ENCODE results near the gene PPM1G. TPM values are rescaled to one million over a fixed set of nuclear protein-coding genes. Genes with fewer than 3 reads are reported as not detected.

PPM1G gene
- total and polyA plus RNA-seq, 2 experiments from 2014 or later = 183 to 201 TPM

DNA sequence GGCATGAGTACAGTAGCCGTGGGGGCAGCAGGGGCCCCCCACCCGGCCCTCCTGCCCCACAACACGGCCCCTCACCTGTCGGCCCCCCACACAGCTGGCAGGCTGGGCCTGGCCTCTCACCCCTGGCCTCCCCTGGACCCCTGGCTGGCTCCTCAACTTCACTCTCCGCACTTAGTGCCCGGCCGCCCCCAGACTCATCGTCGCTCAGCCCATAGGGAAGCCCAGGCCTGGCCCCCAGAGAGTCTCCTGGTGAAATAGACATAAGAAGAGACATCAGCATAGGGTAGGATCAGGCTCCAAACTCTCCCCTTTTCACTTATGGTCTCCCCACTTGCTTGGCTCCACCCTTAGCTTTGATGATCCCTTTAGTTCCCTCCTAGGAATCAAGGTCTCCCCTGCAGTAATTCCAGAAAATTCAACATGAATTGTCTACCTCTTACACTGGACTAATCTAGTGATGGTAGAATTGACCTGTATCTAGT is 30.5 kb downstream of the PPM1G start (continued):
- TF ChIP-seq, protein P1, sequence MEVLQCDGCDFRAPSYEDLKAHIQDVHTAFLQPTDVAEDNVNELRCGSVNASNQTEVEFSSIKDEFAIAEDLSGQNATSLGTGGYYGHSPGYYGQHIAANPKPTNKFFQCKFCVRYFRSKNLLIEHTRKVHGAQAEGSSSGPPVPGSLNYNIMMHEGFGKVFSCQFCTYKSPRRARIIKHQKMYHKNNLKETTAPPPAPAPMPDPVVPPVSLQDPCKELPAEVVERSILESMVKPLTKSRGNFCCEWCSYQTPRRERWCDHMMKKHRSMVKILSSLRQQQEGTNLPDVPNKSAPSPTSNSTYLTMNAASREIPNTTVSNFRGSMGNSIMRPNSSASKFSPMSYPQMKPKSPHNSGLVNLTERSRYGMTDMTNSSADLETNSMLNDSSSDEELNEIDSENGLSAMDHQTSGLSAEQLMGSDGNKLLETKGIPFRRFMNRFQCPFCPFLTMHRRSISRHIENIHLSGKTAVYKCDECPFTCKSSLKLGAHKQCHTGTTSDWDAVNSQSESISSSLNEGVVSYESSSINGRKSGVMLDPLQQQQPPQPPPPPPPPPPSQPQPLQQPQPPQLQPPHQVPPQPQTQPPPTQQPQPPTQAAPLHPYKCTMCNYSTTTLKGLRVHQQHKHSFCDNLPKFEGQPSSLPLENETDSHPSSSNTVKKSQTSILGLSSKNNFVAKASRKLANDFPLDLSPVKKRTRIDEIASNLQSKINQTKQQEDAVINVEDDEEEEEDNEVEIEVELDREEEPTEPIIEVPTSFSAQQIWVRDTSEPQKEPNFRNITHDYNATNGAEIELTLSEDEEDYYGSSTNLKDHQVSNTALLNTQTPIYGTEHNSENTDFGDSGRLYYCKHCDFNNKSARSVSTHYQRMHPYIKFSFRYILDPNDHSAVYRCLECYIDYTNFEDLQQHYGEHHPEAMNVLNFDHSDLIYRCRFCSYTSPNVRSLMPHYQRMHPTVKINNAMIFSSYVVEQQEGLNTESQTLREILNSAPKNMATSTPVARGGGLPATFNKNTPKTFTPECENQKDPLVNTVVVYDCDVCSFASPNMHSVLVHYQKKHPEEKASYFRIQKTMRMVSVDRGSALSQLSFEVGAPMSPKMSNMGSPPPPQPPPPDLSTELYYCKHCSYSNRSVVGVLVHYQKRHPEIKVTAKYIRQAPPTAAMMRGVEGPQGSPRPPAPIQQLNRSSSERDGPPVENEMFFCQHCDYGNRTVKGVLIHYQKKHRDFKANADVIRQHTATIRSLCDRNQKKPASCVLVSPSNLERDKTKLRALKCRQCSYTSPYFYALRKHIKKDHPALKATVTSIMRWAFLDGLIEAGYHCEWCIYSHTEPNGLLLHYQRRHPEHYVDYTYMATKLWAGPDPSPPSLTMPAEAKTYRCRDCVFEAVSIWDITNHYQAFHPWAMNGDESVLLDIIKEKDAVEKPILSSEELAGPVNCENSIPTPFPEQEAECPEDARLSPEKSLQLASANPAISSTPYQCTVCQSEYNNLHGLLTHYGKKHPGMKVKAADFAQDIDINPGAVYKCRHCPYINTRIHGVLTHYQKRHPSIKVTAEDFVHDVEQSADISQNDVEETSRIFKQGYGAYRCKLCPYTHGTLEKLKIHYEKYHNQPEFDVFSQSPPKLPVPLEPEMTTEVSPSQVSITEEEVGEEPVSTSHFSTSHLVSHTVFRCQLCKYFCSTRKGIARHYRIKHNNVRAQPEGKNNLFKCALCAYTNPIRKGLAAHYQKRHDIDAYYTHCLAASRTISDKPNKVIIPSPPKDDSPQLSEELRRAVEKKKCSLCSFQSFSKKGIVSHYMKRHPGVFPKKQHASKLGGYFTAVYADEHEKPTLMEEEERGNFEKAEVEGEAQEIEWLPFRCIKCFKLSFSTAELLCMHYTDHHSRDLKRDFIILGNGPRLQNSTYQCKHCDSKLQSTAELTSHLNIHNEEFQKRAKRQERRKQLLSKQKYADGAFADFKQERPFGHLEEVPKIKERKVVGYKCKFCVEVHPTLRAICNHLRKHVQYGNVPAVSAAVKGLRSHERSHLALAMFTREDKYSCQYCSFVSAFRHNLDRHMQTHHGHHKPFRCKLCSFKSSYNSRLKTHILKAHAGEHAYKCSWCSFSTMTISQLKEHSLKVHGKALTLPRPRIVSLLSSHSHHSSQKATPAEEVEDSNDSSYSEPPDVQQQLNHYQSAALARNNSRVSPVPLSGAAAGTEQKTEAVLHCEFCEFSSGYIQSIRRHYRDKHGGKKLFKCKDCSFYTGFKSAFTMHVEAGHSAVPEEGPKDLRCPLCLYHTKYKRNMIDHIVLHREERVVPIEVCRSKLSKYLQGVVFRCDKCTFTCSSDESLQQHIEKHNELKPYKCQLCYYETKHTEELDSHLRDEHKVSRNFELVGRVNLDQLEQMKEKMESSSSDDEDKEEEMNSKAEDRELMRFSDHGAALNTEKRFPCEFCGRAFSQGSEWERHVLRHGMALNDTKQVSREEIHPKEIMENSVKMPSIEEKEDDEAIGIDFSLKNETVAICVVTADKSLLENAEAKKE (CRISPR knock-in tag; IDR thresholded peaks at IDR 0.05) = no peak
- no peak for TF ChIP-seq STAT1 (IDR thresholded peaks at IDR 0.05; ENCODE audit: unreplicated experiment)
- no peak for TF ChIP-seq ZNF114 (CRISPR knock-in tag; IDR thresholded peaks at IDR 0.05)
- no peak for TF ChIP-seq EZH2 (IDR thresholded peaks at IDR 0.05; ENCODE audit: low read depth, unreplicated experiment)
- TF ChIP-seq, protein P2, sequence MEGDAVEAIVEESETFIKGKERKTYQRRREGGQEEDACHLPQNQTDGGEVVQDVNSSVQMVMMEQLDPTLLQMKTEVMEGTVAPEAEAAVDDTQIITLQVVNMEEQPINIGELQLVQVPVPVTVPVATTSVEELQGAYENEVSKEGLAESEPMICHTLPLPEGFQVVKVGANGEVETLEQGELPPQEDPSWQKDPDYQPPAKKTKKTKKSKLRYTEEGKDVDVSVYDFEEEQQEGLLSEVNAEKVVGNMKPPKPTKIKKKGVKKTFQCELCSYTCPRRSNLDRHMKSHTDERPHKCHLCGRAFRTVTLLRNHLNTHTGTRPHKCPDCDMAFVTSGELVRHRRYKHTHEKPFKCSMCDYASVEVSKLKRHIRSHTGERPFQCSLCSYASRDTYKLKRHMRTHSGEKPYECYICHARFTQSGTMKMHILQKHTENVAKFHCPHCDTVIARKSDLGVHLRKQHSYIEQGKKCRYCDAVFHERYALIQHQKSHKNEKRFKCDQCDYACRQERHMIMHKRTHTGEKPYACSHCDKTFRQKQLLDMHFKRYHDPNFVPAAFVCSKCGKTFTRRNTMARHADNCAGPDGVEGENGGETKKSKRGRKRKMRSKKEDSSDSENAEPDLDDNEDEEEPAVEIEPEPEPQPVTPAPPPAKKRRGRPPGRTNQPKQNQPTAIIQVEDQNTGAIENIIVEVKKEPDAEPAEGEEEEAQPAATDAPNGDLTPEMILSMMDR (conservative IDR thresholded peaks at IDR 0.05; ENCODE audit: low read depth in 2 of 2) = no peak
- TF ChIP-seq, protein P3, sequence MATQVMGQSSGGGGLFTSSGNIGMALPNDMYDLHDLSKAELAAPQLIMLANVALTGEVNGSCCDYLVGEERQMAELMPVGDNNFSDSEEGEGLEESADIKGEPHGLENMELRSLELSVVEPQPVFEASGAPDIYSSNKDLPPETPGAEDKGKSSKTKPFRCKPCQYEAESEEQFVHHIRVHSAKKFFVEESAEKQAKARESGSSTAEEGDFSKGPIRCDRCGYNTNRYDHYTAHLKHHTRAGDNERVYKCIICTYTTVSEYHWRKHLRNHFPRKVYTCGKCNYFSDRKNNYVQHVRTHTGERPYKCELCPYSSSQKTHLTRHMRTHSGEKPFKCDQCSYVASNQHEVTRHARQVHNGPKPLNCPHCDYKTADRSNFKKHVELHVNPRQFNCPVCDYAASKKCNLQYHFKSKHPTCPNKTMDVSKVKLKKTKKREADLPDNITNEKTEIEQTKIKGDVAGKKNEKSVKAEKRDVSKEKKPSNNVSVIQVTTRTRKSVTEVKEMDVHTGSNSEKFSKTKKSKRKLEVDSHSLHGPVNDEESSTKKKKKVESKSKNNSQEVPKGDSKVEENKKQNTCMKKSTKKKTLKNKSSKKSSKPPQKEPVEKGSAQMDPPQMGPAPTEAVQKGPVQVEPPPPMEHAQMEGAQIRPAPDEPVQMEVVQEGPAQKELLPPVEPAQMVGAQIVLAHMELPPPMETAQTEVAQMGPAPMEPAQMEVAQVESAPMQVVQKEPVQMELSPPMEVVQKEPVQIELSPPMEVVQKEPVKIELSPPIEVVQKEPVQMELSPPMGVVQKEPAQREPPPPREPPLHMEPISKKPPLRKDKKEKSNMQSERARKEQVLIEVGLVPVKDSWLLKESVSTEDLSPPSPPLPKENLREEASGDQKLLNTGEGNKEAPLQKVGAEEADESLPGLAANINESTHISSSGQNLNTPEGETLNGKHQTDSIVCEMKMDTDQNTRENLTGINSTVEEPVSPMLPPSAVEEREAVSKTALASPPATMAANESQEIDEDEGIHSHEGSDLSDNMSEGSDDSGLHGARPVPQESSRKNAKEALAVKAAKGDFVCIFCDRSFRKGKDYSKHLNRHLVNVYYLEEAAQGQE (IDR thresholded peaks at IDR 0.05; ENCODE audit: unreplicated experiment) = no peak
- no peak for TF ChIP-seq CREB1 (CRISPR knock-in tag; IDR thresholded peaks at IDR 0.05; ENCODE audit: low read depth)
- TF ChIP-seq JUNB (IDR thresholded peaks at IDR 0.05; ENCODE audit: unreplicated experiment) = no peak
- no peak for TF ChIP-seq NANOG (IDR thresholded peaks at IDR 0.05; ENCODE audit: borderline replicate concordance)

Data from GM23338 (cell line).